WI38 (cell line): ENCODE measurements around the gene NAA10.
A peak's percentile ranks its signal among the peaks of the same experiment; 100 is the strongest.
"Not testable (repeated sequence)": the region's sequence is repeated elsewhere in the genome, so short reads cannot be mapped to it uniquely, and the experiment has no call there.

Source experiments
- H3K4me3 ChIP-seq: 2 replicates; pipeline ENCODE4 v1.5.1; 2011; ENCODE audit warnings: low read depth, mild to moderate bottlenecking, control low read depth, low read length
- CTCF ChIP-seq: IDR thresholded peaks from 2 replicates; pipeline ENCODE4 v1.5.1; 2012; ENCODE audit warnings: low read depth, mild to moderate bottlenecking, control low read depth, low read length

The NAA10 gene

GRCh38 chrX:153934762-153935325 is at the start of gene NAA10:
Gene NAA10 (minus strand): TSS chrX:153935037. CDS start chrX:153934904, 133 bp downstream.
- TF ChIP-seq CTCF, result no peak

GRCh38 chrX:153983321-153983801 is 48.5 kb upstream of the NAA10 start:
- no peak overlapping the region for H3K4me3 ChIP-seq
- no peak for TF ChIP-seq CTCF

More at GRCh38 chrX:153934762-153935325, at the start of gene NAA10:
- peak within 1 kb of the TSS; percentile 82 for H3K4me3 ChIP-seq

GRCh38 chrX:153981771-153982533 is 47.1 kb upstream of the NAA10 start:
- no peak for TF ChIP-seq CTCF
- H3K4me3 ChIP-seq, result no peak overlapping the region

GRCh38 chrX:153981231-153981630 is 46.4 kb upstream of the NAA10 start:
- H3K4me3 ChIP-seq, result no peak overlapping the region

GRCh38 chrX:153980394-153980793 is 45.6 kb upstream of the NAA10 start:
- not testable (repeated sequence) for H3K4me3 ChIP-seq

More at GRCh38 chrX:153981231-153981630, 46.4 kb upstream of the NAA10 start:
- TF ChIP-seq CTCF, result no peak

- H3K4me3 ChIP-seq, result no peak overlapping the region
- TF ChIP-seq CTCF, result no peak
Observed at GRCh38 chrX:153974726-153975286, 40.0 kb upstream of the NAA10 start.

- no peak for TF ChIP-seq CTCF
- no peak overlapping the region for H3K4me3 ChIP-seq
Observed at GRCh38 chrX:153974003-153974725, 39.3 kb upstream of the NAA10 start.
